Omental fat pad (tissue), 4 donors: Measurements from ENCODE around the gene ADARB1. TPM values are rescaled to one million over a fixed set of nuclear protein-coding genes. Genes with fewer than 3 reads are reported as not detected.
A peak's percentile ranks its signal among the peaks of the same experiment; 100 is the strongest.

Experiments used
- ATAC-seq: fragments of 150-250 bp; one replicate; pipeline ENCODE4 v1.9.1; 2016; ENCODE audit warnings: mild to moderate bottlenecking, moderate library complexity; ENCODE audit not compliant: low FRiP score
- DNase-seq: peaks from one replicate; pipeline ENCODE4 v3.0.0-alpha.2; 2019; ENCODE audit warnings: low spot score
- CTCF ChIP-seq, 3 donors: fragments of 450-650 bp; IDR thresholded peaks; one replicate each; pipeline ENCODE4 v1.5.1; 2016 to 2017; ENCODE audit warnings: antibody characterized with exemption in 3 of 3, mild to moderate bottlenecking in 3 of 3, moderate library complexity in 2 of 3
- total RNA-seq, 4 donors: library from RNA; depleted of rRNA; stranded (reverse); fragments of >200 nt; gene quantifications; one replicate each; pipeline ENCODE4 v1.1.0, GENCODE V29; 2016

Gene ADARB1
- total RNA-seq, 4 donors from 2014 or later: 17.3 to 38.3 (median 23.3) TPM

GRCh38 chr21:45192332-45192731, 118.0 kb downstream of the ADARB1 start:
- ATAC-seq (no peak), DNase-seq (no peak)
- no peak for TF ChIP-seq CTCF (IDR thresholded peaks at IDR 0.05)

DNA sequence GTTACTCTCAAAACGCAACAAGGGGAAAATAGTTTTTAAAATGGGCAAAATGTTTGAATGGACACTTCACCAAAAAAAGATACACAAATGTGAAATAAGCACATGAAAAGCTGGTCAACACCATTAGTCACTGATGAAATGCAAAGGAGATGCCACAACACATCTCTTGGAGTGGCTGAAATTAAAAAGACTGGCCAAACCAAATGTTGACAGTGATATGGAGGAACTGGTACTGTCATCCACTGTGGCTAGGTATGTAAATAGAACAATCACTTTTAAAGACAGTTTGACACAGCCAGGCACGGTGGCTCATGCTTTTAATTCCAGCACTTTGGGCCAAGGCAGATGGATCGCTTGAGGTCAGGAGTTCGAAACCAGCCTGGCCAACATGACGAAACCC, 122.2 kb downstream of the ADARB1 start:
- no peak for ATAC-seq
- no peak for DNase-seq
- no peak for TF ChIP-seq CTCF (IDR thresholded peaks at IDR 0.05)

DNA sequence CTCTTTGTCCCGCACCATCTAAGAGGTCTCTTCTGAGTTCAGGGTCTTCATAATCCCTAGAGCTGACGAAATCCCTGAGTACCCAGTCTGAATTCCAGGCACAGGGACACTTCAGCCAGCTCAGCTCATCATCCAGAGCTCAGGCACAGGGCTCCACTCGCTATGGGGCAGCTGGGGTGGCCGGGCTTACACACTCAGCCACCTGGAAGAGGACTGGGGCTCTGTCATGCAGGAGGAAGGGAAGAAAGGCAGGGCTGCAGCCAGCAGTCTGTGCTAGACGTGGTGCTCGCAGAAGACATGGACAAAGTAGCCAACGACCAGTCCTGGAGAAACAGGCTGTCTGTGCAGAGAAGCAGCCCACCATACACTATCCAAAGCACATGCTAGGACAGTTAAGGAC, 124.8 kb downstream of the ADARB1 start:
- no peak for TF ChIP-seq CTCF (IDR thresholded peaks at IDR 0.05)
- DNase-seq: no peak

DNA sequence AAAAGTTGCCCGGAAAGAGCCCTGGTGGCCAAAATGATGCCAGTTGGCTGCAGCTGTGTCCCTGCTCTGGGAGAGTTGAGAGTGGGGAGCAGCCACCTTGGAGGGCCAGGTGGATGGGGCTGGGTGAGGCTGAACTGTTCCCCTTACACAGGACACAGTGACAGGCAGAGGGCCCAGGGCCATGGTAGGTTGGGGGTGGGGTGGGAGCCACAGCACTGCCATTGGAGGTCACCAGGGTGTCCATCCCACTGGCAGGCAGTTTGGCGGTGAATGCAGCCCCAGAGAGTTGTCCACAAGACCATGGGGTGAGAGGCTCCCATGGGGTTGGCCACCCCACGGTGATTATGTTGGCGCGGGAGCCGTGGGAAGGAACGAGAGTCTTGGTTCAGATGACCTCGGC, 125.7 kb downstream of the ADARB1 start:
- ATAC-seq: no peak
- no peak for TF ChIP-seq CTCF (IDR thresholded peaks at IDR 0.05)
- no peak for DNase-seq

More for the DNA sequence above, 124.8 kb downstream of the ADARB1 start:
- no peak for ATAC-seq

GRCh38 chr21:45200581-45201296, 126.4 kb downstream of the ADARB1 start:
- ATAC-seq (no peak), DNase-seq (no peak)
- no peak for TF ChIP-seq CTCF (IDR thresholded peaks at IDR 0.05)

GRCh38 chr21:45202344-45202743, 128.0 kb downstream of the ADARB1 start:
- no peak for TF ChIP-seq CTCF (IDR thresholded peaks at IDR 0.05)
- DNase-seq (no peak), ATAC-seq (peak; percentile 27)

DNA sequence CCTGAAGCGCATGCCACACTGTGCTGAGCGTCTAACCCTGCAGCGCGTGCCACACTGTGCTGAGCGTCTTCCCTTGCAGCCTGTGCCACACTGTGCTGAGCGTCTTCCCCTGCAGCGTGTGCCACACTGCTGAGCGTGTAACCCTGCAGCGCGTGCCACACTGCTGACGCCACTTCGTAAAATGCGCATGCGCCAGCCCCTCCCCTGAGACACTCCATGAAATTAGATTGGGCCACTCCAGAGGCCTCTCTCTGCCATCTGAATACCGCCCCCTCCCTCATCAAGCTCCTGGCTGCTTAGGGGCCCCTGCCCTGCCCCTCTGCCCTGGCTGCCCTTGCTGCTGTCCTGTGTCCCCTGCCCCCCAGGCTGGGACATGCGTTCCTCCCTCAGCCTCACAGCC, 128.5 kb downstream of the ADARB1 start:
- ATAC-seq: no peak
- TF ChIP-seq CTCF (IDR thresholded peaks at IDR 0.05): no peak
- DNase-seq: no peak
